ENCODE data around the gene GRPEL1.
"Not testable (repeated sequence)": the region's sequence is repeated elsewhere in the genome, so short reads cannot be mapped to it uniquely, and the experiment has no call there.

GRPEL1 gene

DNA sequence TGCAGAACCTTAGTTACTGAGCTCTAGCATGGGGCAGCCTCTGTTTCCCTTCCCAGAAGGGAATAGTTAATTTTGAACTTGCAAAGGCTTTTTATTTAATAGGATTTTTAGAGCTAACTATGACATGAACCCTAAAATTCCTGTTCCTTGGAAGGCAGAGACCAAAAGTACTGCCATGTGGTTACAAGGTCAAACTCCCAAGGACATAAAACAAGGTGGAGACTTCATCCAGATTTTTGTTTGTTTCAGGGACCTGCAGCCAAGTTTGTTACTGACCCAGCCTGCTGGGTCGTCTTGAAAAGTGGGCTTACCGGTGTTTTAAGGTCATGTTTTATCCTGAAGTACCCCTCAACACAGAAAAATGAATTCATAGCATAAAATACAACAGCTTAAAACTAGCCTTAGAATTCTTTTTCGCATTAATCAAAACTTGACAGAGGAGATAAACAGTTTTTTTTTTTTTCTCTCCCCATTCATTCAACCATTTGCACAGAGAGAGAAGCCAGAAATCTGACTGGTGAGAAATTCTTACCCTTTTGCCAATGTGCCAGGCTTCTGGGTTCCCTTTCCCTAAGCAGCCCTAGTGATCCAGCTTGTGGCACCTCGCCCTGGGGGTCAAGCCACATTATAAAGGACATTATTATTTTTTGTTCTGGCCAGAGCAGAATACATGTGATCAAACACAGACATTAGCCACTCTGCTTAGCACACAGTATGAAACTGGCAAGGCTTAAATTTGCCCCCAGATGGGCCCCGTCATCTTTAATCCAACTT, 21.5 kb upstream of the GRPEL1 start:
- no peak overlapping the region for H3K4me3 ChIP-seq (ENCODE audit: insufficient read length, low read depth)
- H3K9me3 ChIP-seq (ENCODE audit: insufficient read depth, low read length), result peaks cover 16% of the 10 kb centered on the region
- TF ChIP-seq ZNF274 (IDR thresholded peaks at IDR 0.05; ENCODE audit: low read depth, low read length) (no peak), SUZ12 (IDR thresholded peaks at IDR 0.05; ENCODE audit: extremely low read depth, insufficient read depth, insufficient read length) (no peak), YY1 (IDR thresholded peaks at IDR 0.05; ENCODE audit: insufficient read depth, insufficient read length) (no peak)
- DNase-seq (ENCODE audit: low read depth, low spot score), result no peak
- no peaks in the 10 kb centered on the region for H3K4me1 ChIP-seq (ENCODE audit: insufficient read depth, insufficient read length)
- no peak overlapping the region for H3K9ac ChIP-seq (ENCODE audit: insufficient read length, low read depth)
- peaks cover 37% of the 10 kb centered on the region for H3K27me3 ChIP-seq (ENCODE audit: insufficient read depth, insufficient read length)
- no peaks in the 10 kb centered on the region for H3K36me3 ChIP-seq (ENCODE audit: insufficient read depth, insufficient read length, low read length)

DNA sequence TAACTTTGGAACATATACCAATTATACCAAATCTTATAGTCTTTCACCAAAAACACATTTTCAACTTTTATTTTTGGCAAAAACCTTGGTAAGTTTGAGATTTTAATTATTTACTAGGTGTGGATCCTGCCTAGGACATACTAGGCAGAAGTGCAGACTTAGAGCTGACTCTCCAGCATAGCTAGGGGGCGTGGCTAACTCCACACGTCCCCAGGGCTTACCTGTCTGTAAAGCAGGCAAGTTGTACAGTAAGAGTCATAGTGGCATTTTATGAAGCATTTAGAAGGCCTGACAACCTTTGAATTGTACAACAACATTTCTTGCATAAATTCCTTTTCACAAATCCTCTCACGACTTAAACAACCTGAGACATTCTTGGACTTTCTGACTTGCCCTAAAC, 19.2 kb upstream of the GRPEL1 start:
- no peak overlapping the region for H3K4me3 ChIP-seq (ENCODE audit: insufficient read length, low read depth)
- TF ChIP-seq ZNF274 (IDR thresholded peaks at IDR 0.05; ENCODE audit: low read depth, low read length) (no peak), SUZ12 (IDR thresholded peaks at IDR 0.05; ENCODE audit: extremely low read depth, insufficient read depth, insufficient read length) (no peak), YY1 (IDR thresholded peaks at IDR 0.05; ENCODE audit: insufficient read depth, insufficient read length) (no peak)
- H3K4me1 ChIP-seq (ENCODE audit: insufficient read depth, insufficient read length), result no peaks in the 10 kb centered on the region
- H3K9ac ChIP-seq (ENCODE audit: insufficient read length, low read depth), result no peak overlapping the region
- peaks cover 16% of the 10 kb centered on the region for H3K9me3 ChIP-seq (ENCODE audit: insufficient read depth, low read length)
- H3K27me3 ChIP-seq (ENCODE audit: insufficient read depth, insufficient read length), result peaks cover 26% of the 10 kb centered on the region
- H3K36me3 ChIP-seq (ENCODE audit: insufficient read depth, insufficient read length, low read length), result no peaks in the 10 kb centered on the region
- DNase-seq (ENCODE audit: low read depth, low spot score), result no peak

DNA sequence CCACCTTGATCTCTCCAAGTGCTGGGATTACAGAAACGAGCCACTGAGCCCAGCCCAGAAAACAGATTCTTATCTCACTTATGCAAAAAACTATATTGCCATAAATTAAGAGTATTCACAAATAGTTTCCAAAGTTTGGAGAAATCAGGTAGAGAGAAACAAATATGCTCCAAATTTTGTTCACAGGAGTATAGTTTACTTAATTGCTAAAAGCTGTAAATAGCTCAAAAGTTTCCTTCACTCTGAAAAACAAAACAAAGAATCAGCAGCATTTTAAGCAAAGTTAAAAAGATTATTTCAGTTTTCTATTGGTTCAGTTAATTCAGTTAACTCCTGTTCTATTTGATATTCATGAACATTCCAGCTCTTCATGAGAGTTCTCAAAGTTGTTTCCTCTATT, 18.5 kb upstream of the GRPEL1 start:
- H3K9ac ChIP-seq (ENCODE audit: insufficient read length, low read depth), result no peak overlapping the region
- DNase-seq (ENCODE audit: low read depth, low spot score), result no peak
- H3K4me3 ChIP-seq (ENCODE audit: insufficient read length, low read depth), result no peak overlapping the region
- H3K27me3 ChIP-seq (ENCODE audit: insufficient read depth, insufficient read length), result peaks cover 23% of the 10 kb centered on the region
- peaks cover 16% of the 10 kb centered on the region for H3K9me3 ChIP-seq (ENCODE audit: insufficient read depth, low read length)
- H3K36me3 ChIP-seq (ENCODE audit: insufficient read depth, insufficient read length, low read length), result no peaks in the 10 kb centered on the region
- H3K4me1 ChIP-seq (ENCODE audit: insufficient read depth, insufficient read length), result no peaks in the 10 kb centered on the region
- TF ChIP-seq ZNF274 (IDR thresholded peaks at IDR 0.05; ENCODE audit: low read depth, low read length), result no peak
- TF ChIP-seq YY1 (IDR thresholded peaks at IDR 0.05; ENCODE audit: insufficient read depth, insufficient read length), result no peak
- no peak for TF ChIP-seq SUZ12 (IDR thresholded peaks at IDR 0.05; ENCODE audit: extremely low read depth, insufficient read depth, insufficient read length)

DNA sequence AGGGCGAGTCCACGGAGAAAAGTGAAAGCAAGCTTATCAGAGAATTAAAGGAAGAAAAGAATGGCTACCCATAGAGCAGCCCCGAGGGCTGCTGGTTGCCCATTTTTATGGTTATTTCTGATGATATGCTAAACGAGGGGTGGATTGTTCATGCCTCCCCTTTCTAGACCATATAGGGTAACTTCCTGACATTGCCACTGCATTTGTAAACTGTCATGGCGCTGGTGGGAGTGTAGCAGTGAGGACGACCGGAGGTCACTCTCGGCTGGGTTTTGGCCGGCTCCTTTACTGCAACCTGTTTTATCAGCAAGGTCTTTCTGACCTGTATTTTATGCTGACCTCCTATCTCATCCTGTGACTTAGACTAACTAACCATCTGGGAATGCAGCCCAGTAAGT, 16.7 kb upstream of the GRPEL1 start:
- not testable (repeated sequence) for H3K9ac ChIP-seq (ENCODE audit: insufficient read length, low read depth); H3K4me1 ChIP-seq (ENCODE audit: insufficient read depth, insufficient read length); H3K4me3 ChIP-seq (ENCODE audit: insufficient read length, low read depth); H3K36me3 ChIP-seq (ENCODE audit: insufficient read depth, insufficient read length, low read length); DNase-seq (ENCODE audit: low read depth, low spot score)
- Histone ChIP-seq H3K9me3 (ENCODE audit: insufficient read depth, low read length) (peaks cover 16% of the 10 kb centered on the region), H3K27me3 (ENCODE audit: insufficient read depth, insufficient read length) (peaks cover 13% of the 10 kb centered on the region)

DNA sequence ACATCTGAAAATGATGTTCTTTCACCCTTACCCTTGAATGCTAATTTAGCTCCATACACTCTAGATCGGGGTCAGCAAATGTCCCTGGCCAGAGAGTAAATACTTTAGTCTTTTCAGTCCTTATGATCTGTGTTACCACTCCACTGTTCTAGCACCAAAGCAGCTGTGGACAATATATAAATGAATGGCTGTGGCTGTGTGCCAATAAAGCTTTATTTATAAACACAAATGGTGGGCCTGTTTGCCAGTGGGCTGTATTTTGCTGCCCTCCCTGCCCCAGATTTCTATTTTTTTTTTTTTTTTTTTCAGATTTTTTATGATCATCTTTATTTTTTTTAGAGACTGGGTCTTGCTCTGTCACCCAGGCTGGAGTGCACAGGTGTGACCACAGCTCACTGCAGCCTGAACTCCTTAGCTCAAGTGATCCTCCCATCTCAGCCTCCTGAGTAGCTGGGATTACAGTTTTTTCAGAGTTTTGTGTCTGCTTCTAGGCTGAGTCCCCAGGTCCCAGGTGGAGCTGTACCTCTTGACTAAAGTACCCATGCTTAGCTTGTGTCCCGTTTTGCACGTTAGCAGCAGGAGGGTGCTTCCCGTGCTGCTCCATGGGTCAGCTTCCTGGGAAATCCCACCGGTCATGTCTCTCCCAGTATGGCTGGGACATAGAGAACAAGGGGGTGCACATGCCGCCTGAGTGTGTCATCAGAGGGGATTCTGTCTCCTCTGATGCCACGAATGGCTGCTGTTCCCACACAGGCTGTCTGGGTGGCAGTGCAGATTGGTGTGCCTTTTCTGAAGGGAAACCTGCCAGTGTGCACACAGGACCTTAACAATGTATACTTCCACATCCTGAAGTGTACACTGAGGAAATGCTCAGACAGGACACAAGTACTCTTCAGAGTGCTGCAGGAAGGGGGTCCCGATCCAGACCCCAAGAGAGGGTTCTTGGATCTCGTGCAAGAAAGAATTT, 16.0 kb upstream of the GRPEL1 start:
- Histone ChIP-seq H3K36me3 (ENCODE audit: insufficient read depth, insufficient read length, low read length) (no peaks in the 10 kb centered on the region), H3K9ac (ENCODE audit: insufficient read length, low read depth) (no peak overlapping the region), H3K4me1 (ENCODE audit: insufficient read depth, insufficient read length) (no peaks in the 10 kb centered on the region), H3K27me3 (ENCODE audit: insufficient read depth, insufficient read length) (peaks cover 6% of the 10 kb centered on the region), H3K4me3 (ENCODE audit: insufficient read length, low read depth) (no peak overlapping the region), H3K9me3 (ENCODE audit: insufficient read depth, low read length) (peaks cover 16% of the 10 kb centered on the region)
- DNase-seq (ENCODE audit: low read depth, low spot score), result no peak
- no peak for TF ChIP-seq YY1 (IDR thresholded peaks at IDR 0.05; ENCODE audit: insufficient read depth, insufficient read length)
- no peak for TF ChIP-seq ZNF274 (IDR thresholded peaks at IDR 0.05; ENCODE audit: low read depth, low read length)
- no peak for TF ChIP-seq SUZ12 (IDR thresholded peaks at IDR 0.05; ENCODE audit: extremely low read depth, insufficient read depth, insufficient read length)

DNA sequence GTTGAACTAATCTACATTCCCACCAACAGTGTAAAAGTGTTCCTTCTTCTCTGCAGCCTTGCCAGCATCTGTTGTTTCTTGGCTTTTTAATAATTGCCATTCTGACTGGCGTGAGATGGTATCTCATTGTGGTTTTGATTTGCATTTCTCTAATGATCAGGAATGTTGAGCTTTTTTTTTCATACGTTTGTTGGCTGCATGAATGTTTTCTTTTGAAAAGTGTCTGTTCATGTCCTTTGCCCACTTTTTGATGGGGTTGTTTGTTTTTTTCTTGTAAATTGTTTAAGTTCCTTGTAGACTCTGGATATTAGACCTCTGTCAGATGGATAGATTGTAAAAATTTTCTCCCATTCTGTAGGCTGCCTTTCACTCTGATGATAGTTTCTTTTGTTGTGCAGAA, 12.0 kb upstream of the GRPEL1 start:
- H3K36me3 ChIP-seq (ENCODE audit: insufficient read depth, insufficient read length, low read length); H3K4me1 ChIP-seq (ENCODE audit: insufficient read depth, insufficient read length); H3K9me3 ChIP-seq (ENCODE audit: insufficient read depth, low read length); H3K9ac ChIP-seq (ENCODE audit: insufficient read length, low read depth); H3K27me3 ChIP-seq (ENCODE audit: insufficient read depth, insufficient read length); DNase-seq (ENCODE audit: low read depth, low spot score); H3K4me3 ChIP-seq (ENCODE audit: insufficient read length, low read depth): not testable (repeated sequence)

DNA sequence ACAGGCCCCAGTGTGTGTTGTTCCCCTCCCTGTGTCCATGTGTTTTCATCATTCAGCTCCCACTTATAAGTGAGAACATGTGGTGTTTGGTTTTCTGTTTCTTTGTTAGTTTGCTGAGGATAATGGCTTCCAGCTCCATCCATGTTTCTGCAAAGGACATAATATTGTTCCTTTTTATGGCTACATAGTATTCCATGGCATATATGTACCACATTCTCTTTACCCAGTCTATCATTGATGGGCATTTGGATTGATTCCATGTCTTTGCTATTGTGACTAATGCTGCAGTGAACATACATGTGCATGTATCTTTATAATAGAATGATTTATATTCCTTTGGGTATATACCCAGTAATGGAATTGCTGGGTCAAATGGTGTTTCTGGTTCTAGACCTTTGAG, 11.6 kb upstream of the GRPEL1 start:
- not testable (repeated sequence) for H3K36me3 ChIP-seq (ENCODE audit: insufficient read depth, insufficient read length, low read length); DNase-seq (ENCODE audit: low read depth, low spot score); H3K27me3 ChIP-seq (ENCODE audit: insufficient read depth, insufficient read length); H3K9me3 ChIP-seq (ENCODE audit: insufficient read depth, low read length); H3K4me3 ChIP-seq (ENCODE audit: insufficient read length, low read depth); H3K4me1 ChIP-seq (ENCODE audit: insufficient read depth, insufficient read length); H3K9ac ChIP-seq (ENCODE audit: insufficient read length, low read depth)
